ENCODE results near the gene ITGB4. TPM values are rescaled to one million over a fixed set of nuclear protein-coding genes. Genes with fewer than 3 reads are reported as not detected.
"Not testable (repeated sequence)": the region's sequence is repeated elsewhere in the genome, so short reads cannot be mapped to it uniquely, and the experiment has no call there.

ITGB4 gene
- total RNA-seq, 1 donor from 2014 or later = 26.4 TPM

DNA sequence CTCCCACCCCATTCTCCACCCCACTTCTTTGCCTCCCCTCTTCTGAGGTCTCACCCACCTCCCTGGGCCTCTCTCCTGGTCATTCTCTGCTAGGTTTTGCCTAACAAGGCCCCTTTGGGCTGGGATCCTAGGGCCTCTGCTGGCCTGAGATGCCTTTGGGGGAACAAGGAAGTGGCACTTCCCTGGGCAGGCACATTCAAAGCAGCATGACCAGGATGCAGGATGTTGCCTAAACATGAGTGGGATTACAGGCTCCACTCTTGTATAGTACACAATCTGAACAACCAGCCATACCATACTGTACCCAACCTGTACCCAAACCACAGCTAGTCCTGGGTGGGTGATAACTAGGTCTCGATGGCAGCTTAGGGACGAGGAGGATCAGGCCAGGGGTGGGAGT lies 34.7 kb downstream of the ITGB4 start:
- Mint-ChIP-seq H3K4me1 (ENCODE audit: unreplicated experiment) (peaks cover 6% of the 10 kb centered on the region), H3K4me3 (no peak overlapping the region), H3K36me3 (no peaks in the 10 kb centered on the region), H3K9me3 (no peaks in the 10 kb centered on the region), H3K27me3 (no peaks in the 10 kb centered on the region), H3K27ac (no peak overlapping the region)
- no peak for DNase-seq (ENCODE audit: extremely low spot score, unreplicated experiment)
- TF ChIP-seq, protein P1, sequence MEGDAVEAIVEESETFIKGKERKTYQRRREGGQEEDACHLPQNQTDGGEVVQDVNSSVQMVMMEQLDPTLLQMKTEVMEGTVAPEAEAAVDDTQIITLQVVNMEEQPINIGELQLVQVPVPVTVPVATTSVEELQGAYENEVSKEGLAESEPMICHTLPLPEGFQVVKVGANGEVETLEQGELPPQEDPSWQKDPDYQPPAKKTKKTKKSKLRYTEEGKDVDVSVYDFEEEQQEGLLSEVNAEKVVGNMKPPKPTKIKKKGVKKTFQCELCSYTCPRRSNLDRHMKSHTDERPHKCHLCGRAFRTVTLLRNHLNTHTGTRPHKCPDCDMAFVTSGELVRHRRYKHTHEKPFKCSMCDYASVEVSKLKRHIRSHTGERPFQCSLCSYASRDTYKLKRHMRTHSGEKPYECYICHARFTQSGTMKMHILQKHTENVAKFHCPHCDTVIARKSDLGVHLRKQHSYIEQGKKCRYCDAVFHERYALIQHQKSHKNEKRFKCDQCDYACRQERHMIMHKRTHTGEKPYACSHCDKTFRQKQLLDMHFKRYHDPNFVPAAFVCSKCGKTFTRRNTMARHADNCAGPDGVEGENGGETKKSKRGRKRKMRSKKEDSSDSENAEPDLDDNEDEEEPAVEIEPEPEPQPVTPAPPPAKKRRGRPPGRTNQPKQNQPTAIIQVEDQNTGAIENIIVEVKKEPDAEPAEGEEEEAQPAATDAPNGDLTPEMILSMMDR (conservative IDR thresholded peaks at IDR 0.05) = no peak

DNA sequence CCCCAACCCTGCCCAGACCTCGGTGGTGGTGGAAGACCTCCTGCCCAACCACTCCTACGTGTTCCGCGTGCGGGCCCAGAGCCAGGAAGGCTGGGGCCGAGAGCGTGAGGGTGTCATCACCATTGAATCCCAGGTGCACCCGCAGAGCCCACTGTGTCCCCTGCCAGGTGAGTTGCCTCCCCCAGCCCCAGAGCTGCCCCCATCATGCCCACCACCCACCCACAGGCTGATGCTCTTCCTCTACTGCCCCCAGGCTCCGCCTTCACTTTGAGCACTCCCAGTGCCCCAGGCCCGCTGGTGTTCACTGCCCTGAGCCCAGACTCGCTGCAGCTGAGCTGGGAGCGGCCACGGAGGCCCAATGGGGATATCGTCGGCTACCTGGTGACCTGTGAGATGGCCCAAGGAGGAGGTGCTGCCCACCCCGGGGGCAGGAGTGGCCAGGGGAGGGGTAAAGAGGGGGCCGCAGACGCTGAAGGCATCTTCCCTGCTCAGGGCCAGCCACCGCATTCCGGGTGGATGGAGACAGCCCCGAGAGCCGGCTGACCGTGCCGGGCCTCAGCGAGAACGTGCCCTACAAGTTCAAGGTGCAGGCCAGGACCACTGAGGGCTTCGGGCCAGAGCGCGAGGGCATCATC lies 35.3 kb downstream of the ITGB4 start:
- Mint-ChIP-seq H3K4me1 (ENCODE audit: unreplicated experiment) (peaks cover 6% of the 10 kb centered on the region), H3K27me3 (no peaks in the 10 kb centered on the region), H3K9me3 (no peaks in the 10 kb centered on the region), H3K4me3 (no peak overlapping the region), H3K36me3 (no peaks in the 10 kb centered on the region), H3K27ac (no peak overlapping the region)
- DNase-seq (ENCODE audit: extremely low spot score, unreplicated experiment) = no peak
- TF ChIP-seq, protein P1 (conservative IDR thresholded peaks at IDR 0.05) = no peak

DNA sequence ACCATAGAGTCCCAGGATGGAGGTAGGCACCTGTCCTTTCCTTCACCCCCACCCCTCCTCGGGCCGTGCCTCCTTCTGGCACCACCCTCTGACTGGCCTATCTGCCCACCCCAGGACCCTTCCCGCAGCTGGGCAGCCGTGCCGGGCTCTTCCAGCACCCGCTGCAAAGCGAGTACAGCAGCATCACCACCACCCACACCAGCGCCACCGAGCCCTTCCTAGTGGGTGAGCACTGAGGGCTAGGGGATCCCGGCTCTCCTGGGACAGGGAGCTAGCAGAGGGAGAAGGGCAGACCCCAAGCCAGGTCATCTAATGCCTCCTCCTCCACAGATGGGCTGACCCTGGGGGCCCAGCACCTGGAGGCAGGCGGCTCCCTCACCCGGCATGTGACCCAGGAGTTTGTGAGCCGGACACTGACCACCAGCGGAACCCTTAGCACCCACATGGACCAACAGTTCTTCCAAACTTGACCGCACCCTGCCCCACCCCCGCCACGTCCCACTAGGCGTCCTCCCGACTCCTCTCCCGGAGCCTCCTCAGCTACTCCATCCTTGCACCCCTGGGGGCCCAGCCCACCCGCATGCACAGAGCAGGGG lies 35.9 kb downstream of the ITGB4 start:
- Mint-ChIP-seq H3K9me3 (no peaks in the 10 kb centered on the region), H3K27ac (no peak overlapping the region), H3K27me3 (no peaks in the 10 kb centered on the region), H3K36me3 (no peaks in the 10 kb centered on the region), H3K4me3 (no peak overlapping the region), H3K4me1 (ENCODE audit: unreplicated experiment) (peaks cover 6% of the 10 kb centered on the region)
- TF ChIP-seq, protein P1 (conservative IDR thresholded peaks at IDR 0.05) = no peak
- DNase-seq (ENCODE audit: extremely low spot score, unreplicated experiment) = no peak

DNA sequence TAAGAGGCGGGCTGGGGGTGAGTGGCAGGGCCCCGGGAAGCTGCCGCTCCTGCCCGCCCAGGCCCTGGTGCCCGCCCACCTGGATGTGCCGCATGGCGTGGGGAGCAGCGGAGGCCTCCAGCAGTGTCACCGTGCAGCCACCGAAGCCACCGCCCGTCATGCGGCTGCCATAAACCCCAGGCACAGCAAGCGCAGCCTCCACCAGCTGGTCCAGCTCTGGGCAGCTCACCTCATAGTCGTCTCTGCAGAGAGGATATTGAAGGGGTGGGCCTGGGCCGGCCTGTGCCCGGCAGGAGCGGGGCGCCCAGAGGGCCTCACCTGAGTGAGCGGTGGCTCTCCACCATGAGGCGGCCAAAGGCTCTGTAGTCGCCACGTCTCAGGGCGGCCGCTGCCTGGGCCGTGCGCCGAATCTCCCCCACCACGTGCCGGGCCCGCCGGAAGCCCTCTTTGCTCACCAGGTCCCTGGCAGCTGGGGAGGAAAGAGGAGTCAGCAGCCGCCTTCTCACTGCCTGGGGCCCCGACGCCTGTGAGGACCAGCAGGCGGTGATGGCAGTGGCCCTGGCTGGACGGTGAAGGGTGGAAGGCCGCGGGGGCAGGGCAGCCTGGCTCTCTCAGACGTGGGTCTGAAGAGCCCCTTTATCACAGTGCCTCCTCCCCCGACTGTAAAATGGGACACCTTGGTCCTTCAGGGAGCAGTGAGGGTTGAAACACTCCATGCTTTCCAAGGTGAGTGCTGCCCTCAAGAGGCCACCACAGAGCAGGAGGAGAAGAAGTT lies 37.1 kb downstream of the ITGB4 start:
- TF ChIP-seq, protein P1 (conservative IDR thresholded peaks at IDR 0.05) = peak; percentile 29
- H3K27ac Mint-ChIP-seq = peak overlapping the region; percentile 29
- DNase-seq (ENCODE audit: extremely low spot score, unreplicated experiment) = no peak
- no peaks in the 10 kb centered on the region for H3K9me3 Mint-ChIP-seq
- peaks cover 6% of the 10 kb centered on the region for H3K4me1 Mint-ChIP-seq (ENCODE audit: unreplicated experiment)
- H3K36me3 Mint-ChIP-seq = no peaks in the 10 kb centered on the region
- H3K27me3 Mint-ChIP-seq = no peaks in the 10 kb centered on the region
- no peak overlapping the region for H3K4me3 Mint-ChIP-seq

DNA sequence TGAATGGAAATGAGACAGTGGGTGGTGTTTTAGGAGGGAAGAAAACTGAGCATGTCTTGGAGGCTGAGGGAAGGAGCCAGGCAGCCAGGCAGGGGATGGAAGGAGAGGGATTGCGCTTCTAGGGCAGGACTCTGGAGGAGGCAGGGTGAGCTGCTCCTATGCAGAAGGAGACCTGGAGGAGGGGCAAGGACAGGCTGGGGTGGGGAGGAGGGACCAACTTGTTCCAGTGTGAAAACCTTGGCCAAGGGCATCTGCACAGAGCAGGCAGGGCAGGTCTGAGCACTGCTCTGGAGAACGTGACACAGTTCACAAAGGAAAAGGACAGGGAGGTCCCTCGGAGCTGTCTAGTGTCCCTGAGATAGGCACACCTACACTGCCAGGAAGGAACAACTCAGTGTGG lies 38.2 kb downstream of the ITGB4 start:
- H3K4me3 Mint-ChIP-seq = no peak overlapping the region
- no peaks in the 10 kb centered on the region for H3K9me3 Mint-ChIP-seq
- peaks cover 5% of the 10 kb centered on the region for H3K4me1 Mint-ChIP-seq (ENCODE audit: unreplicated experiment)
- no peak for DNase-seq (ENCODE audit: extremely low spot score, unreplicated experiment)
- TF ChIP-seq, protein P1 (conservative IDR thresholded peaks at IDR 0.05) = no peak
- H3K27ac Mint-ChIP-seq = peak overlapping the region; percentile 62
- H3K27me3 Mint-ChIP-seq = no peaks in the 10 kb centered on the region
- no peaks in the 10 kb centered on the region for H3K36me3 Mint-ChIP-seq

DNA sequence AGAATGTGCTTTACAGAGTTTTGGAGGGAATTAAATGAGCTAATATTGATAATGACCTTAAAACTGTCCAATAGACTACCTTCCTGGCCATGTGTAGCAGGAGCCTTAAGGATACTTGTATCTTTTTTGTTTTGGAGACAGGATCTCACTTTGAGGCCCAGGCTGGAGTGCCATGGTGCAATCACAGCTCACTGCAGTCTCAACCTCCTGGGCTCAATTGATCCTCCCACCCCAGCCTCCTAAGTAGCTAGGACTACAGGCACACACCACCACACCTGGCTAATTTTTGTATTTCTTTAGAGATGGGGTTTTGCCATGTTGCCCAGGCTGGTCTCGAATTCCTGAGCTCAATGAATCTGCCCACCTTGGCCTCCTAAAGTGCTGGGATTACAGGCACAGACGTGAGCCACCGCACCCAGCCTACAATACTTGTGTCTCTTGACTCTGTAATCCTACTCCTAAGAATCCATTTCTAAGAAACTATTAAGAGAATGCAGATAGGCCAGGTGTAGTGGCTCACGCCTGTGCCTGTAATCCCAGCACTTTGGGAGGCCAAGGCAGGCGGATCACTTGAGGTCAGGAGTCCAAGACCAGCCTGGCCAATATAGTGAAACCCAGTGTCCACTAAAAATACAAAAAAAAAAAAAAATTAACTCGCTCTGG lies 38.9 kb downstream of the ITGB4 start:
- H3K27me3 Mint-ChIP-seq; H3K9me3 Mint-ChIP-seq; H3K27ac Mint-ChIP-seq; H3K36me3 Mint-ChIP-seq; H3K4me1 Mint-ChIP-seq (ENCODE audit: unreplicated experiment); H3K4me3 Mint-ChIP-seq; DNase-seq (ENCODE audit: extremely low spot score, unreplicated experiment): not testable (repeated sequence)
